Panc1 (cell line): Measurements from ENCODE around the gene TEAD4.

ENCODE experiments used
- CTCF ChIP-seq: fragments of 450-650 bp; IDR thresholded peaks from 2 replicates; pipeline ENCODE4 v1.5.1; 2017; ENCODE audit warnings: mild to moderate bottlenecking
- POLR2AphosphoS5 ChIP-seq: IDR thresholded peaks from 2 replicates; pipeline ENCODE4 v1.6.1; 2012; ENCODE audit warnings: mild to moderate bottlenecking, low read depth, low read length, moderate library complexity

GRCh38 chr12:3089588-3089987, 130.4 kb downstream of the TEAD4 start:
- TF ChIP-seq CTCF = no peak
- TF ChIP-seq POLR2AphosphoS5 = no peak
